PC-9 (cell line): Measurements from ENCODE around the gene NOC2L. TPM values are rescaled to one million over a fixed set of nuclear protein-coding genes. Genes with fewer than 3 reads are reported as not detected.

Experiments used
- BruUV-seq: library from RNA; stranded (reverse); fragments of 400-500 nt; replicated peaks from 2 replicates; lab custom pipeline; 2021; lab: Mats Ljungman, UMichigan
- CTCF ChIA-PET: fragments of 300-600 bp; sonication (Branson Sonifier 250); formaldehyde crosslinking; loops from one replicate; lab custom pipeline; 2022; ENCODE audit warnings: antibody characterized with exemption; lab: Charles Lee
- POLR2A ChIA-PET: fragments of 300-600 bp; sonication (Branson Sonifier 250); formaldehyde crosslinking; loops from one replicate; lab custom pipeline; 2022; ENCODE audit warnings: antibody characterized with exemption; ENCODE audit not compliant: unreplicated experiment; lab: Charles Lee
- DNase-seq, 2 experiments: peaks; one replicate each; pipeline versions ENCODE4 v3.0.0 to v3.0.0-alpha.2; 2015 to 2022; ENCODE audit warnings: mixed read lengths in 1 of 2
- H2AFZ ChIP-seq: fragments of 200-600 bp; sonication (generic); 2 replicates; pipeline ENCODE4 v1.8.1; 2017; ENCODE audit warnings: antibody characterized with exemption
- H3F3A ChIP-seq: fragments of 200-600 bp; sonication (generic); 2 replicates; pipeline ENCODE4 v1.8.1; 2017; ENCODE audit warnings: antibody characterized with exemption, mild to moderate bottlenecking, low read depth; ENCODE audit not compliant: insufficient read depth
- H3K27ac ChIP-seq: fragments of 200-600 bp; sonication (generic); 2 replicates; pipeline ENCODE4 v1.6.1; 2016; ENCODE audit warnings: mixed run types
- H3K27me3 ChIP-seq: fragments of 200-600 bp; sonication (generic); 2 replicates; pipeline ENCODE4 v1.6.1; 2016; ENCODE audit warnings: low read depth, mixed run types; ENCODE audit not compliant: insufficient read depth
- H3K36me3 ChIP-seq: fragments of 200-600 bp; sonication (generic); 2 replicates; pipeline ENCODE4 v1.6.1; 2016; ENCODE audit warnings: low read depth, mixed run types
- H3K4me1 ChIP-seq: fragments of 200-600 bp; sonication (generic); replicated peaks from 2 replicates; pipeline ENCODE4 v1.6.1; 2016; ENCODE audit warnings: mixed run types; ENCODE audit not compliant: insufficient read depth
- H3K4me2 ChIP-seq: fragments of 200-600 bp; sonication (generic); 2 replicates; pipeline ENCODE4 v1.6.1; 2017; ENCODE audit warnings: mixed run types
- H3K4me3 ChIP-seq: fragments of 200-600 bp; sonication (generic); 2 replicates; pipeline ENCODE4 v1.6.1; 2016; ENCODE audit warnings: mixed run types
- H3K79me2 ChIP-seq: fragments of 200-600 bp; sonication (generic); 2 replicates; pipeline ENCODE4 v1.6.1; 2017; ENCODE audit warnings: low read depth, mixed run types
- H3K9me2 ChIP-seq: fragments of 200-600 bp; sonication (generic); 2 replicates; pipeline ENCODE4 v1.8.1; 2017; ENCODE audit warnings: mild to moderate bottlenecking; ENCODE audit not compliant: insufficient read depth
- H3K9me3 ChIP-seq: fragments of 200-600 bp; sonication (generic); 2 replicates; pipeline ENCODE4 v1.8.1; 2016; ENCODE audit warnings: low read depth; ENCODE audit not compliant: insufficient read depth
- H4K20me1 ChIP-seq: fragments of 200-600 bp; sonication (generic); 2 replicates; pipeline ENCODE4 v1.8.1; 2017; ENCODE audit not compliant: insufficient read depth
- EZH2 ChIP-seq: fragments of 200-600 bp; sonication (generic); IDR thresholded peaks from 2 replicates; pipeline ENCODE4 v1.8.0; 2017; ENCODE audit warnings: antibody characterized with exemption, low read depth
- intact Hi-C: fragments of 100-400 bp; cut with micrococcal nuclease; formaldehyde crosslinking; loops from one replicate; pipeline ENCODE4 v1.10.0; 2022; ENCODE audit not compliant: unreplicated experiment
- total RNA-seq: library from RNA; stranded (reverse); gene quantifications from 2 replicates; pipeline ENCODE4 v1.2.3, GENCODE V29; 2021
- TF ChIP-seq, protein P1 (sequence below): fragments of 200-600 bp; sonication (generic); conservative IDR thresholded peaks from 2 replicates; pipeline ENCODE4 v1.6.1; 2017; ENCODE audit warnings: mixed run types, antibody characterized with exemption, mild to moderate bottlenecking, moderate library complexity

NOC2L gene
- total RNA-seq, 1 experiment from 2014 or later = 86.4 TPM

DNA sequence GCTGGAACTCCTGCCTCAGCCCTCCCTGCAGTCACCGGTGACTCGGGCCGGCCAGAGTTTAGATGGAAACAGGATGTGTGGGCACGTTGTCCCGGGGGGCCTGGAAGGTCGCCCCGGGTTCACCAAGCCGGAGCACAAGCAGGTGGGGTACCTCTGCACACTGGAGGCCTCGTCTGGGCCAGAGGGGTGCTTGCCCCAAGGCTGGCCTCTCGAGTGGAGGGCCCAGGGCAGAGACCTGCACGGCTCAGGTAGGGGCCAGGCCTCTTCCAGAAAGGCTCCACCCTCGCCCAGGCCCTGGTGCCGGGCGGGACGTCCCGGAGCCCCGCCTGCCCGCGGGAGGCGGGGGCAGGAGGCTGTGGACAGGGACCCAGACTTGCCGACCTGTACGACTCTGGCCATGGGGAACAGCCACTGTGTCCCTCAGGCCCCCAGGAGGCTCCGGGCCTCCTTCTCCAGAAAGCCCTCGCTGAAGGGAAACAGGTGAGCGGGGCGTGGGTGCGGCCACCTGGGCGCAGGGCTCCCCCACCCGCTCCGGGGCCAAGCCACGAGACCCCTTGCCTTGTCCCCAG lies 7.2 kb upstream of the NOC2L start, which contains the start of gene PLEKHN1:
Gene PLEKHN1 (plus strand): TSS at position 348 of the 569 bp plus-strand sequence. CDS start 50 bp downstream, at position 398.
- intact Hi-C loops = no loop called here
- H4K20me1 ChIP-seq = no peaks in the 10 kb centered on the region
- H2AFZ ChIP-seq = peak within 1 kb of the TSS; percentile 77
- H3K9me3 ChIP-seq = no peaks in the 10 kb centered on the region
- TF ChIP-seq, protein P1, sequence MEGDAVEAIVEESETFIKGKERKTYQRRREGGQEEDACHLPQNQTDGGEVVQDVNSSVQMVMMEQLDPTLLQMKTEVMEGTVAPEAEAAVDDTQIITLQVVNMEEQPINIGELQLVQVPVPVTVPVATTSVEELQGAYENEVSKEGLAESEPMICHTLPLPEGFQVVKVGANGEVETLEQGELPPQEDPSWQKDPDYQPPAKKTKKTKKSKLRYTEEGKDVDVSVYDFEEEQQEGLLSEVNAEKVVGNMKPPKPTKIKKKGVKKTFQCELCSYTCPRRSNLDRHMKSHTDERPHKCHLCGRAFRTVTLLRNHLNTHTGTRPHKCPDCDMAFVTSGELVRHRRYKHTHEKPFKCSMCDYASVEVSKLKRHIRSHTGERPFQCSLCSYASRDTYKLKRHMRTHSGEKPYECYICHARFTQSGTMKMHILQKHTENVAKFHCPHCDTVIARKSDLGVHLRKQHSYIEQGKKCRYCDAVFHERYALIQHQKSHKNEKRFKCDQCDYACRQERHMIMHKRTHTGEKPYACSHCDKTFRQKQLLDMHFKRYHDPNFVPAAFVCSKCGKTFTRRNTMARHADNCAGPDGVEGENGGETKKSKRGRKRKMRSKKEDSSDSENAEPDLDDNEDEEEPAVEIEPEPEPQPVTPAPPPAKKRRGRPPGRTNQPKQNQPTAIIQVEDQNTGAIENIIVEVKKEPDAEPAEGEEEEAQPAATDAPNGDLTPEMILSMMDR = no peak
- no peak for TF ChIP-seq EZH2
- H3K27ac ChIP-seq = peak within 1 kb of the TSS; percentile 99
- peak within 1 kb of the TSS; percentile 83 for H3K4me3 ChIP-seq
- H3K4me2 ChIP-seq = peak within 1 kb of the TSS; percentile 81
- peaks cover 37% of the 10 kb centered on the region; the same call in 1 of the 2 replicates for H3F3A ChIP-seq
- CTCF ChIA-PET = interaction anchor here (0.6 to 1.0 kb wide), 2 partner anchors 382 to 954 kb away, joined by 3 read pairs; no protein-coding TSS in a partner anchor
- no peaks in the 10 kb centered on the region for H3K36me3 ChIP-seq
- H3K4me1 ChIP-seq = peaks cover 14% of the 10 kb centered on the region
- H3K27me3 ChIP-seq = no peaks in the 10 kb centered on the region
- H3K79me2 ChIP-seq = peaks cover 4% of the 10 kb centered on the region; the same call in 1 of the 2 replicates
- BruUV-seq = TSS peak; percentile 84
- H3K9me2 ChIP-seq = no peaks in the 10 kb centered on the region
- DNase-seq = peak; percentile 68 to 84
- POLR2A ChIA-PET = interaction anchor here (0.6 to 0.7 kb wide), 2 partner anchors 43 to 108 kb away, joined by 3 to 4 read pairs; partner anchors contain the start of gene RNF223

GRCh38 chr1:965526-966134 lies 6.6 kb upstream of the NOC2L start:
- DNase-seq = no peak
- Histone ChIP-seq H3K4me3 (peak overlapping the region; percentile 83), H3K4me2 (peak overlapping the region; percentile 81), H3K36me3 (no peaks in the 10 kb centered on the region), H2AFZ (peak overlapping the region; percentile 77; the same call in 1 of the 2 replicates), H4K20me1 (no peaks in the 10 kb centered on the region), H3K79me2 (peaks cover 4% of the 10 kb centered on the region; the same call in 1 of the 2 replicates), H3K9me3 (no peaks in the 10 kb centered on the region), H3K27me3 (no peaks in the 10 kb centered on the region), H3K4me1 (peaks cover 14% of the 10 kb centered on the region), H3K27ac (peak overlapping the region; percentile 99), H3K9me2 (no peaks in the 10 kb centered on the region), H3F3A (peaks cover 37% of the 10 kb centered on the region; the same call in 1 of the 2 replicates)
- CTCF ChIA-PET = no interaction called here
- POLR2A ChIA-PET = no interaction called here
- BruUV-seq = no TSS peak
- intact Hi-C loops = no loop called here
- TF ChIP-seq EZH2 = no peak
- TF ChIP-seq, protein P1 = no peak

- H3K79me2 ChIP-seq = peaks cover 4% of the 10 kb centered on the region; the same call in 1 of the 2 replicates
- intact Hi-C loops = no loop called here
- POLR2A ChIA-PET = no interaction called here
Measured at GRCh38 chr1:964691-965525, 5.9 kb upstream of the NOC2L start.

More at GRCh38 chr1:964691-965525, 5.9 kb upstream of the NOC2L start:
- Histone ChIP-seq H4K20me1 (no peaks in the 10 kb centered on the region), H3K27ac (no peak overlapping the region), H3K27me3 (no peaks in the 10 kb centered on the region), H3K36me3 (no peaks in the 10 kb centered on the region), H2AFZ (no peak overlapping the region), H3K9me3 (no peaks in the 10 kb centered on the region), H3F3A (peaks cover 37% of the 10 kb centered on the region; the same call in 1 of the 2 replicates), H3K9me2 (no peaks in the 10 kb centered on the region), H3K4me3 (no peak overlapping the region), H3K4me2 (no peak overlapping the region; the same call in 1 of the 2 replicates), H3K4me1 (peaks cover 14% of the 10 kb centered on the region)
- TF ChIP-seq, protein P1 = no peak
- no peak for TF ChIP-seq EZH2
- no TSS peak for BruUV-seq
- DNase-seq = no peak
- CTCF ChIA-PET = no interaction called here
